ENCODE results near the gene FASTK.

The FASTK gene

GRCh38 chr7:151099486-151100211 is 19.0 kb upstream of the FASTK start:
- DNase-seq (ENCODE audit: low read depth): no peak

- DNase-seq (ENCODE audit: low read depth): no peak
These were observed 15.3 kb upstream of the FASTK start for GRCh38 chr7:151095828-151096475.

DNA sequence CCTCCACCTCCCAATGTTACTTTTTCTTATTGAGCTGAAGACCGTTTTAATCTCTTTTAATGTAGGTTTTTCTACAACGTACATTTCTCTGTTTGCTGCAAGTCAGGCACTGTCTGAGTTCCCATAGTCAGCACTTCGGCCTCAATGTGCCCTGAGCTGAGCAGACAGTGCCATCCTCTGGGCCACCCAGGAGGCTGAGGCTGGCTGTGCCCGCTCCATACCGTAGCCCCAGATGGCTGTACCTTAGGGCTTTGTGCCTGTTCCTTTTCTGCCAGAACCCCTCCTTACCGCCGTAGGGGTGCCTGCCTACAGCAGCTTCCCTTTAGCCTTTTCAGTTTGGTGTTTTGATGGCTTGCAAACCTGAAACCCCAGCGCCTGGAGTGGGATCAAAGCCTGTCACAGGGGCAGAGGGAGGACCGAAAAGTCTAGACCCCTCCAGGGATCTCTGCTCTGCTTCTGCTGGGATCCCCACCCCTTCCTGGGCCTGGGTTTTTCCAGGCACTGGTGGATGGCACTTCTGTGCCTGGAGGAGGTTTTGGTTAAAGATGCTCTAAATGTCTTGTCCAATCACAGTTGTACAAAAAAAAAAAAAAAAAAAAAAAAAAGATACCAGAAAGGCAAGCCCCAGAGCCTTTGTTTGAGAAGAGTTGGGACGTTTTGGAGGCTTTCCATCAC is 14.7 kb upstream of the FASTK start:
- DNase-seq (ENCODE audit: low read depth): no peak

DNA sequence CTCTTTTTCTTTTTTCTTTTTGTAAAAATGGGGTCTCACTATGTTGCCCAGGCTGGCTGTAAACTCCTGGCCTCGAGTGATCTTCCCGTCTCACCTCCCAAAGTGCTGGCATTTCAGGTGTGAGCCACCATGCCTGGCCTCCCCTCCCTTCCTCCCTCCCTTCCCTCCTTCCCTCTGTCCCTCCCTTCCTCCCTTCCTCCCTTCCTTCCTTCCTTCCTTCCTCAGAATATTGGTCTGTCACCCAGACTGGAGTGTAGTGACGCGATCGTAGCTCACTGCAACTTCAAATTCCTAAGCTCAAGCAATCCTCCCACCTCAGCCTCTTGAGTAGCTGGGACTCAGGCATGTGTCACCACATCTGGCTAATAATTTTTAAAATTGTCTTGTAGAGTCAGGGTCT is 14.1 kb upstream of the FASTK start:
- DNase-seq (ENCODE audit: low read depth): no peak

DNA sequence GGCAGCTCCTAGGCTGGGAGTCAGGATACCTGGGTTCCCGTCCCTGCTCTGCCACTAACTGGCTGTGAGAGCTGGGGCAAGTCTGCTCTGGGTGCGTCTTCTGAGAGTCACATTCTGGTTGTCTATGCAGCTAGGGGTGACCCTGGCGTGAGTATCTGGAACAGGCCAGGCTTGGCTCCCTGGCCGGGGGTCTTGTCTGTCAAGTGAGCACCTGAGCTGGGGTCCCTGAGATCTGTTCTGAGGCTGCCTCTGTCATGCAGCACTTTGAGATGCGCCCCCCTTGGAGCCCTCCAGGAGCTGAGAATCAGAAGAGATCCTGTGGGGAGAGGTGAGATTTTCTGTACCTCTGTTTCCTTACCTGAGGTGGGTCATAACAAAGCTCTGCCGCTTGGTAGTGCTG is 13.1 kb upstream of the FASTK start:
- DNase-seq (ENCODE audit: low read depth): no peak

DNA sequence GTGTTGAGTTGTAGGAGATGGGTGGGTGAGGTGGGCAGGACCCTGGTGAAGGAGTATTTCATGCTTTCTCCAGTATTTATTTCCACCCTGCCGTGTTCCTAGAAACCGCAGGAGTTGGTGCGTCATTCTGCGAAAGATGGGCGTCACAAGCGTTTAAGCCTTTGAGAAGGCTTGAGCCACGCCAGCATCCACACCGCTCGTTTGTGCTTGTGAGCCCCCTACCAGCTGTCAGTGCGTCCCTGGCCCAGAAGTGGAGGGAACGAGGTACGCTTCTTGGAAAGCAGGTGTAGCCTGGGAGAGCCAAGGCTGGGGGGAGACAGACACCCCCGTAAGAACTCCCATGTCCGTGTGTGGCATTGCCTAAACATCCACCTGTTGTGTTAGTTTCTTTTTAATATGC is 11.4 kb upstream of the FASTK start:
- DNase-seq (ENCODE audit: low read depth): no peak

DNA sequence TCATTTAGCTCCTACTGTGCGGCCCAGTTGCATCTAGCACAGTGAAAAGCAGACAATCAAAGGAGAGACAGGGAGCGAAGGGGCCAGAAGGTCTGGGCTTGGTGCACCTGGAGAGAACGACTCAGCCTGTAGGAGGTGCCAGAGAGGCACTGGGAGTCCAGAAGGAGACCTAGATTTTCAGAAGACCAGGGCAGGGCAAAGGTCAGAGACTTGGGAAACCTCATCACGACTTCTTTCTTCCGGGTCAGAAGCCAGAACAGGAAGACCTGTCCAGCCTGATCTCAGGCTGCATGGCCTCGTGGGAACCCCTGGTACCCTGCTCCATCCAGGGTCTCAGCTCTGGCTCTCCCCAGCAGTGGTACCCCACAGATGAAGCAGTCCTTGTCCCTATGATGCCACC is 10.8 kb upstream of the FASTK start:
- no peak for DNase-seq (ENCODE audit: low read depth)

DNA sequence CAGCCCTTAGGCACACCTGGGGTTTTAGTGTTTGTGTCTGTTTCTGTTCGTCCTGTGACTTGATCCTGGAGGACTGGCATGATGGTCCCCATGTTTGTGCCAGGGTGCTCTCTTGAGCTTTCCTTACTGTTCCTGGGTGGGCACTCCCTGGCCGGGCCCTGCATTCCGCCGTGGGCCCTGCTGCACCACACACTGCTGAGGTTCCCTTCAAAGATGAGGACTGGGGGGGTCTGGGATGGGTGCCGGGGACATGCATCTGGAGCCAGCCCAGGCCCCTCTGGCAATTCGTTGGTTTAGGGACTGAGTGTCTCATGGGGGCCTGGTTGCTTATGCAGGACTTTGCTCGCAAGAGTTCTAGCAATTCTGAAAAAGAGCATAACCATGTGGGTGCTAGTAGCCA is 10.4 kb upstream of the FASTK start:
- DNase-seq (ENCODE audit: low read depth): no peak

- DNase-seq (ENCODE audit: low read depth): no peak
These were observed 9.5 kb upstream of the FASTK start for GRCh38 chr7:151089893-151090730.

- DNase-seq (ENCODE audit: low read depth): no peak
These were observed 8.5 kb upstream of the FASTK start for GRCh38 chr7:151088856-151089699.

GRCh38 chr7:151088019-151088855 is 7.6 kb upstream of the FASTK start:
- DNase-seq (ENCODE audit: low read depth): no peak

GRCh38 chr7:151087245-151088018 is 6.8 kb upstream of the FASTK start:
- no peak for DNase-seq (ENCODE audit: low read depth)

GRCh38 chr7:151086802-151087244 is 6.2 kb upstream of the FASTK start:
- DNase-seq (ENCODE audit: low read depth): no peak

DNA sequence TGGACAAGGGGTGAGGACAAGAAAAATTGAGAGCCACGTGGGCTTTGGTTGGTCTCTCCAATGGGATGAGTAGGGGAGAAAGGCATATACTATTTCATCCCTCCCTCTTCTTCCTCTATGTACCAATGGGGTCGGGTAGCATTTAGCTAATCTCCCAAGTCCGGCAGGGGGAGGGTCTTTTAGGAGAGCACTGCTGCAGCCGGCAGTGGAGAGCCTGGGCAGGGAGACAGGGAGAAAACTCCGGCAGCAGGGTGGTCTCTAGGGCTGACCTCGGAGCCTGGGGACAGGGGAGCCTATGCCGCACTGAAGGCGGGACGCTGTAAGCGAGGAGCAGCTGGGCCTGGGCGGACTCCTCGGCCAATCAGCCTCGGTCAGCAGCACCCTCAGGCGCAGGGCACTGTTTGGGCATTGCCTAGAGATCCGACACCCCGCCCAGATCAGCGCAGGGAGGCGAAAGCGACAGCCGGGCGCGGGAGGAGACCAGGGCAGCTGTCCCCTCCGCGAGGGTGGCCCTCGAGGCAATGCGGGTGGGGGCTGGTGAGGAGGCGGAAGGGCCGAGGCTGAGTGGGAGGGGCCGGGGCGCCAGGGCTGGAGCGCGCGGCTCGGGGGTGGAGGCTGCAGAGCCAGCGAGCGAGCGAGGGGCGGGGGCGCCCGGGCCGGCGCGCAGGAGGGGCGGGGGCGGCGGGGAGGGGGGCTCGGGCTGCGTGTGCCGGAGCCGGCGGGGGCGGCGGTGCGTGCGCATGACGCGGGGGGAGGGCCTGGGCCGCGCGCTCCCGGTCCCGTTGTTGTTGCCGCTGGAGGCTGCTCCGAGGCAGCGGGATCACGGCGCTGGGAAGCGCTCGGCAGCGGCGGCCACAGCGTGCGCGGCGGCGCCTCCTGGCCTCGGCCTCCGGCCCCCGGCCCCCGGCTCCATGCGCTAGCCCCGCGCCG is 5.3 kb upstream of the FASTK start, which contains the start of gene AGAP3:
Gene AGAP3, plus strand, starts transcription at position 785 of the 930 bp plus-strand sequence. CDS start 267 bp downstream, outside the sequence.
- no peak for DNase-seq (ENCODE audit: low read depth)

- DNase-seq (ENCODE audit: low read depth): no peak
These were observed 4.7 kb upstream of the FASTK start for GRCh38 chr7:151085329-151085690.

- no peak for DNase-seq (ENCODE audit: low read depth)
These were observed 3.2 kb upstream of the FASTK start for GRCh38 chr7:151083824-151084160.

DNA sequence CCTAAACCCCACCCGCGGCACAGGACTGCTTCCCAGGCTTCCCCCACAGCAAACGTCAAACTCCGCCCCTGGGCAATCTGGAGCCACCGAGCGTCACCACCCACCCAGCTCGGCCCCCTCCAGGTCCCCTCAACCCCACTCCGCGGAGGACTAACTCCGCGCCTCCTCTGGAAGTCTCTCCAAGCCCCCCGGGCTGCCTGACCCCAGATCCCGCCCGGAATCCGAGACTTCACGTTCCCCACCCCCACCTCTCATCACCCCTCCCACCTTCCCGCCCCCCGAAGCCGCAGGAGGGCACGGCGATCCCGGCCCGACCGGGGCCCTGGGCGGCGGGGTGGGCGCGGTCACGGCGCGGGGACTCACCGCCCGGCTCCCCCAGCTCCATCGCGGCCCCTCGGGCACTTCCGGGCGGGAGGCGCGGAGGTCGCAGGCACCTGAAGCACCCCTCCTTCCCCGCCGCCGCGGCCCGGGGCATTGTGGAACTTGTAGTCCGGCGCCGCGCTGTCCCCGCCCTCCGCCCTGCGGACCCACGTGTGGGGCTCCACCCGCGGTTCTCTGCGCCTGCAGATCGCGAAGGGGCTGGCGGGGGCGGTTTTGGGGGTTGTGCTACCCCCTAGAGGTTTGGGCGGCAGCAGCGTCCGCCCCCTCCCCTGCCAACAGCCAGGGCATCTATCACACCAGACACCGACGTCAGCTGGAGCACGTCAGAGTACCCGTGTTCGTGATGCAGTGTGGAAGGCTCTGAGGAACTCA is 2.6 kb upstream of the FASTK start, which contains the start of gene TMUB1:
Gene TMUB1, minus strand, starts transcription at position 423 of the 753 bp plus-strand sequence. CDS start 930 bp downstream, outside the sequence.
- DNase-seq (ENCODE audit: low read depth): no peak
